NB4 (cell line): ENCODE data around the gene SUPT7L.

Experiments used
- DNase-seq: peaks from one replicate; pipeline ENCODE4 v3.0.0; 2010; ENCODE audit warnings: low read depth
- H3K4me3 ChIP-seq: one replicate; pipeline ENCODE4 v1.5.1; 2011; ENCODE audit warnings: mild to moderate bottlenecking, low read depth, low read length, moderate library complexity
- CTCF ChIP-seq: IDR thresholded peaks from one replicate; pipeline ENCODE4 v1.5.1; 2012; ENCODE audit warnings: low read depth, low read length
- MYC ChIP-seq: IDR thresholded peaks from 2 replicates; pipeline ENCODE4 v1.6.1; 2011; ENCODE audit warnings: low read depth, low read length
- POLR2A ChIP-seq: IDR thresholded peaks from 2 replicates; pipeline ENCODE4 v1.6.1; 2011; ENCODE audit warnings: mild to moderate bottlenecking; ENCODE audit not compliant: insufficient read length; ENCODE audit errors: extremely low read depth
- TF ChIP-seq, protein P1 (sequence below): IDR thresholded peaks from 2 replicates; pipeline ENCODE4 v1.6.1; 2011; ENCODE audit warnings: low read depth, low read length

The SUPT7L gene

GRCh38 chr2:27709960-27710575, 46.7 kb upstream of the SUPT7L start:
- no peak overlapping the region for H3K4me3 ChIP-seq
- no peak for TF ChIP-seq POLR2A
- TF ChIP-seq, protein P1, sequence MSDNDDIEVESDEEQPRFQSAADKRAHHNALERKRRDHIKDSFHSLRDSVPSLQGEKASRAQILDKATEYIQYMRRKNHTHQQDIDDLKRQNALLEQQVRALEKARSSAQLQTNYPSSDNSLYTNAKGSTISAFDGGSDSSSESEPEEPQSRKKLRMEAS: no peak
- no peak for DNase-seq

GRCh38 chr2:27709326-27709725, 45.9 kb upstream of the SUPT7L start:
- DNase-seq: no peak
- H3K4me3 ChIP-seq: no peak overlapping the region
- no peak for TF ChIP-seq MYC
- TF ChIP-seq POLR2A: no peak
- TF ChIP-seq, protein P1: no peak
- TF ChIP-seq CTCF: no peak

- TF ChIP-seq MYC (no peak), POLR2A (no peak), CTCF (no peak)
- TF ChIP-seq, protein P1: no peak
- no peak for DNase-seq
- H3K4me3 ChIP-seq: no peak overlapping the region
These were observed 45.3 kb upstream of the SUPT7L start for GRCh38 chr2:27708666-27709065.

DNA sequence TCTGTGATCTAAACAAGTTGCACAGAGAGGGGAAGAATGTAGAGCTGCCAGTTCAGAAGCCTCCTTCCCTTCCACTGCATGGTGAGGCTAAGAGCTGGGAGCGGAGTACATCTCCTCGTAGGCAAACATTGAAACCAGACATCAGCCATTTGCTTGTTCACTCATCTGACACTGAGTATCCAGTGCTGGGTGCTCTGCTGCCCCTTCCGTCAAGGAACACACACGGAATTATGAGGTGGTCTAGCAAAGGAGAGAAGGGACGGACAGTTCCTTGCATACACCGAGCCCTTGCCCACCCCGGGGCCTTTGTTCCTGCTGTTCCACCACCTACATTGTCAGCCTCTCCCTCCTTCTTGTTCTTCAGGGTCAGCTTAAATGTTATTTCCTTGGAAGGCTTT, 44.8 kb upstream of the SUPT7L start:
- DNase-seq: no peak
- H3K4me3 ChIP-seq: no peak overlapping the region
- TF ChIP-seq MYC (no peak), CTCF (no peak), POLR2A (no peak)
- TF ChIP-seq, protein P1: no peak

- no peak for DNase-seq
- no peak for TF ChIP-seq POLR2A
- TF ChIP-seq MYC: no peak
- TF ChIP-seq CTCF: no peak
- TF ChIP-seq, protein P1: no peak
- no peak overlapping the region for H3K4me3 ChIP-seq
These were observed 44.2 kb upstream of the SUPT7L start for GRCh38 chr2:27707462-27708256.

GRCh38 chr2:27705851-27706622, 42.6 kb upstream of the SUPT7L start:
- TF ChIP-seq, protein P1: no peak
- no peak for TF ChIP-seq MYC
- no peak for TF ChIP-seq CTCF
- no peak for TF ChIP-seq POLR2A
- H3K4me3 ChIP-seq: no peak overlapping the region
- peak; percentile 51 for DNase-seq
